ENCODE data around the gene CCDC117.
A peak's percentile ranks its signal among the peaks of the same experiment; 100 is the strongest.
"Not testable (repeated sequence)": the region's sequence is repeated elsewhere in the genome, so short reads cannot be mapped to it uniquely, and the experiment has no call there.

CCDC117 gene

DNA sequence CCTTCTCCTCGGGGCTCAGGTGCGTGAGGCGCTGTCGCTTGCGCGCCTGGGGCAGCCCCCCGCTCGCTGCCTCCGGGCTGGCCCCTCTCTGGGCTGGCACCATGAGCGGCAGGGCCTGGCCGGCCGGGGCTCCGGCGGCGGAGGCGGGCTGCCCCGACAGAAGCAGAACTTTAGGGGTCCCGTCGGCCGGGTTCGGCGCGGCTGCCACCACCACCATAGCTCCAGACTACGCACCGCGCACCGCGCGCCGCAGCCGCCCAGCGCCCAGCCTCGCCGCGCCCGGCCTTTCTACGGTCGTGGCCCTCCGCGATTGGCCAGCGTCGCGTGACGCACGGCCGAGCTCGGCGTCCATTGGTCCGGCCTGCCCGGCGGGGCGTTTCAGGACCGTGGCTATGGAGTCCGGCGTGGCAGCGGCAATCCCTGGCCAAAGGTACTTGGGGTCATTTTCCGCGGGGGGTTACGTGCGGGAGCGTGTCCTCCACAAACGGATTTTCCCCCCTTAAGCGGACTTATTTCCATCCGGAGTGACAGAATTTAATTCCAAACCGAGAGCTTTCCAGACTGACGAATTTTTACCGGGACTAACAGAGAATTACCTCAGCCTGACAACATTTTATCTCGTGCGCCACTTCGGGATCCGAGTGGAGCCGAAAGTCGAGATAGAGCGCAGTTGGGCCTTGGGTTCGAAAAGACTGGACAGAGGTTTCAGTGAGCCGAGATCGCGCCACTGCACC lies 28.0 kb downstream of the CCDC117 start, which contains the start of gene XBP1:
XBP1 (minus strand) TSS at position 262 of the 734 bp plus-strand sequence.
- H2BK120ac ChIP-seq (ENCODE audit: insufficient read depth, low read length, poor library complexity) = peak within 1 kb of the TSS; percentile 98
- H3K27ac ChIP-seq (ENCODE audit: low read depth, low read length) = peak within 1 kb of the TSS; percentile 89
- H3K4me2 ChIP-seq (ENCODE audit: low read length) = peak within 1 kb of the TSS; percentile 87
- peak; percentile 96 to 98 for DNase-seq
- H3K4ac ChIP-seq (ENCODE audit: low read depth, low read length) = peak within 1 kb of the TSS; percentile 98
- H3K4me3 ChIP-seq (ENCODE audit: low read depth, low read length) = peak within 1 kb of the TSS; percentile 88
- peak within 1 kb of the TSS; percentile 94 for H3K9ac ChIP-seq (ENCODE audit: low read length)
- peak within 1 kb of the TSS; percentile 99 for H4K91ac ChIP-seq (ENCODE audit: low read depth, low read length)
- peaks cover 11% of the 10 kb centered on the region for H3K79me2 ChIP-seq (ENCODE audit: control insufficient read depth, insufficient read depth, low read length, poor library complexity)
- H2AFZ ChIP-seq (ENCODE audit: insufficient read depth, low read length, poor library complexity) = peak within 1 kb of the TSS; percentile 63
- H3K79me1 ChIP-seq (ENCODE audit: low read length) = peaks cover 14% of the 10 kb centered on the region
- H2AK5ac ChIP-seq (ENCODE audit: low read length) = peak within 1 kb of the TSS; percentile 95
- H3K18ac ChIP-seq (ENCODE audit: low read length) = peak within 1 kb of the TSS; percentile 99
- H3K14ac ChIP-seq (ENCODE audit: low read length) = peak within 1 kb of the TSS; percentile 99
- H4K8ac ChIP-seq (ENCODE audit: low read depth, low read length) = peak within 1 kb of the TSS; percentile 98
- peak within 1 kb of the TSS; percentile 93 for H4K12ac ChIP-seq (ENCODE audit: low read depth, low read length)
- no peak within 1 kb of the TSS for H3K23ac ChIP-seq (ENCODE audit: low read length)
- no CpG with 5 or more reads among the region's 78 CpGs for WGBS (ENCODE audit: extremely low coverage, insufficient coverage, insufficient read length)
- H3K4me1 ChIP-seq (ENCODE audit: control insufficient read depth in 1 of 2, insufficient read depth in 2 of 2, low read length in 2 of 2) = peaks cover 0 to 2% of the 10 kb centered on the region in 2 experiments
- H3K27me3 ChIP-seq (ENCODE audit: insufficient read depth, low read length) = no peaks in the 10 kb centered on the region
- H3K9me3 ChIP-seq (ENCODE audit: insufficient read depth, low read depth, low read length) = no peaks in the 10 kb centered on the region
- peaks cover 15 to 18% of the 10 kb centered on the region in 2 experiments for H3K36me3 ChIP-seq (ENCODE audit: control insufficient read depth in 1 of 2, insufficient read depth in 2 of 2, low read length in 2 of 2)
- peak within 1 kb of the TSS; percentile 99 for H2BK5ac ChIP-seq (ENCODE audit: low read depth, low read length, poor library complexity)
- no peak within 1 kb of the TSS for H2BK12ac ChIP-seq (ENCODE audit: low read length)

DNA sequence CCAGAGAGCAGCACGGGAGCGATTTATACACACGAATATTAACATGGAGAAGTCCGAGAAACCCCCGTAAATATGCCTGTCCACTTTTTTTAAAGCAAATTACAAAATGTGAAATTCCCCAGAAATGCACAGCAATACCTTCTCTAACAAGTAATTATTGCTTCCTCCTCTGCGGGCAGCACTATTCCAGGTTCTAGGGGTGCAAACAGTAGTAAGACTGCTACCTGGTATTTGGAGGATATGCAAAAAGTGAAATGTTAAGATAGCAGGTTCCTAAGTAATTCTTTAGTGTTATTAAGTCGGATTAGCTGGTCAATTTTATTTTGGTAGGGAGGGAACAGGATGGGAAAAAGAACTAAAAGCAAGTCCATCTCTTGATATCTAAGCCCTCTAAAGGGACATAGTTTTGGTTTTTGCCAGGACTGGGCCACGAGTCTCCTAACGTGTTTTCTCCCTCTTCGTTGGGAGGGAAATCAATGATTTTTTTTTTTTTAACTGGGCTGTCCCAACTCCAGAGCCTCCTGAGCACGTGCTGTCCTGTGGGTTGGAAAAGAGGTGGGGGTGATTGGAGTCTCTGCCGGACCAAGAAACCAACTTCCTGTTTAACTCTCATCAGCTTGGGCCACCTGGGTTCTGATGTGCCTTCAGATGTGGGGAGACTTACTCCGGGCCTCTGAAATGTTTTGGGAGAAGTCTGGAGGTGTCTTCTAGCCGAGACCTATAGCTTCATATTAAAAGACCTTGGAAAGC lies 29.5 kb downstream of the CCDC117 start:
- Histone ChIP-seq H2BK12ac (ENCODE audit: low read length) (no peak overlapping the region), H4K91ac (ENCODE audit: low read depth, low read length) (peak overlapping the region; percentile 8), H3K4me2 (ENCODE audit: low read length) (peak overlapping the region; percentile 1), H3K23ac (ENCODE audit: low read length) (no peak overlapping the region), H3K4ac (ENCODE audit: low read depth, low read length) (no peak overlapping the region), H2BK5ac (ENCODE audit: low read depth, low read length, poor library complexity) (no peak overlapping the region), H2BK120ac (ENCODE audit: insufficient read depth, low read length, poor library complexity) (no peak overlapping the region), H4K12ac (ENCODE audit: low read depth, low read length) (peak overlapping the region; percentile 16), H3K4me1 (ENCODE audit: control insufficient read depth in 1 of 2, insufficient read depth in 2 of 2, low read length in 2 of 2) (peaks cover 2 to 3% of the 10 kb centered on the region in 2 experiments), H3K14ac (ENCODE audit: low read length) (no peak overlapping the region), H3K4me3 (ENCODE audit: low read depth, low read length) (no peak overlapping the region), H2AFZ (ENCODE audit: insufficient read depth, low read length, poor library complexity) (no peak overlapping the region), H3K36me3 (ENCODE audit: control insufficient read depth in 1 of 2, insufficient read depth in 2 of 2, low read length in 2 of 2) (peaks cover 9 to 10% of the 10 kb centered on the region in 2 experiments), H3K79me1 (ENCODE audit: low read length) (peaks cover 14% of the 10 kb centered on the region), H3K18ac (ENCODE audit: low read length) (no peak overlapping the region), H2AK5ac (ENCODE audit: low read length) (no peak overlapping the region), H3K27me3 (ENCODE audit: insufficient read depth, low read length) (no peaks in the 10 kb centered on the region), H3K9me3 (ENCODE audit: insufficient read depth, low read depth, low read length) (no peaks in the 10 kb centered on the region), H3K27ac (ENCODE audit: low read depth, low read length) (no peak overlapping the region), H3K79me2 (ENCODE audit: control insufficient read depth, insufficient read depth, low read length, poor library complexity) (peaks cover 11% of the 10 kb centered on the region), H3K9ac (ENCODE audit: low read length) (no peak overlapping the region), H4K8ac (ENCODE audit: low read depth, low read length) (no peak overlapping the region)
- WGBS (ENCODE audit: extremely low coverage, insufficient coverage, insufficient read length) = no CpG with 5 or more reads among the region's 14 CpGs
- DNase-seq = peak in 1 of 2 donors; percentile 19

DNA sequence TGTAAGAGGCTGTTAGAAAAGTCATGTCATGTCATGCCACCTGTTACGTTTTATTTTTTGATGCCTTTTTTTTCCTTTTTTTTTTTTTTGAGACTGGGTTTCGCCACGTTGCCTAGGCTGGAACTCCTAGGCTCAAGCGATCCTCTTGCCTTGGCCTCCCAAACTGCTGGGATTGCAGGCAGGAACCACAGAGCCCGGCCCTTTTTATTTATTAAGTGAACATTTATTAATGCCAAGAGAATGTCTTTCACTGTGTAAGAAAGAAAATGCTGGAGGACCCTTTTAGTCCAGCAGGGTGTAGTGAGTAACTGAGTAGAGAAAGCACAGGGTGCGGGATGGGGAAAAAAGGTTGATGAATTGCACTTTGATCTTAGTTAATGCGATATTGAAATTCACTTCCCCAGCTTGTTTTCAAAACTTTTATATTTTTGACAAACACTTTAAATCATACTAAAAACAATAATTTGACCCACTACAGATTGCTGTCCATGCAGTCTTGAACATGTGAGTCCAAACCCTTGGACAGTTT lies 30.2 kb downstream of the CCDC117 start:
- Histone ChIP-seq H4K12ac (ENCODE audit: low read depth, low read length) (no peak overlapping the region), H3K23ac (ENCODE audit: low read length) (no peak overlapping the region), H3K14ac (ENCODE audit: low read length) (no peak overlapping the region), H3K9me3 (ENCODE audit: insufficient read depth, low read depth, low read length) (no peaks in the 10 kb centered on the region), H3K4me3 (ENCODE audit: low read depth, low read length) (no peak overlapping the region), H2BK120ac (ENCODE audit: insufficient read depth, low read length, poor library complexity) (no peak overlapping the region), H3K79me2 (ENCODE audit: control insufficient read depth, insufficient read depth, low read length, poor library complexity) (peaks cover 11% of the 10 kb centered on the region), H3K18ac (ENCODE audit: low read length) (no peak overlapping the region), H2BK5ac (ENCODE audit: low read depth, low read length, poor library complexity) (no peak overlapping the region), H3K27ac (ENCODE audit: low read depth, low read length) (no peak overlapping the region), H2BK12ac (ENCODE audit: low read length) (no peak overlapping the region), H3K4me2 (ENCODE audit: low read length) (no peak overlapping the region), H3K9ac (ENCODE audit: low read length) (no peak overlapping the region), H2AK5ac (ENCODE audit: low read length) (no peak overlapping the region), H4K8ac (ENCODE audit: low read depth, low read length) (no peak overlapping the region), H2AFZ (ENCODE audit: insufficient read depth, low read length, poor library complexity) (no peak overlapping the region), H3K27me3 (ENCODE audit: insufficient read depth, low read length) (no peaks in the 10 kb centered on the region), H4K91ac (ENCODE audit: low read depth, low read length) (no peak overlapping the region), H3K79me1 (ENCODE audit: low read length) (peaks cover 14% of the 10 kb centered on the region), H3K4me1 (ENCODE audit: control insufficient read depth in 1 of 2, insufficient read depth in 2 of 2, low read length in 2 of 2) (peaks cover 2 to 8% of the 10 kb centered on the region in 2 experiments), H3K36me3 (ENCODE audit: control insufficient read depth in 1 of 2, insufficient read depth in 2 of 2, low read length in 2 of 2) (peaks cover 6% of the 10 kb centered on the region in 2 experiments), H3K4ac (ENCODE audit: low read depth, low read length) (no peak overlapping the region)
- DNase-seq = peak in 1 of 2 donors; percentile 8
- no CpG with 5 or more reads among the region's 7 CpGs for WGBS (ENCODE audit: extremely low coverage, insufficient coverage, insufficient read length)

DNA sequence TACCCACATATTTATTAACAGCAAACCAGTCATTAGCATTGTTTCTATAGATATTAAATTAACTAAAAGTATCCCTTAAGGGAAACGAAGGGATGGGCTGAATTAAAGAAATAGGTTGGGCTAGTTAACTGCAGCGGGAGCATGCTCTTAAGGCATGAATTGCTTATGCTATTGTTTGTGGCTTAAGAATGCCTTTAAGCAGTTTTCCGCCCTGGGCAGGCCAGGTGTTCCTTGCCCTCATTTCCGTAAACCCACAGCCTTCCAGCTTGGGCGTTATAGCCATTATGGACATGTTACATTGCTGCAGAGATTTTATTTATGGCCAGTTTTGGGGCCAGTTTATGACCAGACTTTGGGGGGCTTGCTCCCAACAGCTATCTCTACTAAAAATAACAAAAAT lies 32.9 kb downstream of the CCDC117 start:
- not testable (repeated sequence) for H3K9me3 ChIP-seq (ENCODE audit: insufficient read depth, low read depth, low read length); H3K36me3 ChIP-seq (ENCODE audit: control insufficient read depth in 1 of 2, insufficient read depth in 2 of 2, low read length in 2 of 2); H2BK120ac ChIP-seq (ENCODE audit: insufficient read depth, low read length, poor library complexity); H4K8ac ChIP-seq (ENCODE audit: low read depth, low read length); H2AFZ ChIP-seq (ENCODE audit: insufficient read depth, low read length, poor library complexity); H3K4me3 ChIP-seq (ENCODE audit: low read depth, low read length); H3K27me3 ChIP-seq (ENCODE audit: insufficient read depth, low read length); H2AK5ac ChIP-seq (ENCODE audit: low read length); H3K4me2 ChIP-seq (ENCODE audit: low read length); H3K4ac ChIP-seq (ENCODE audit: low read depth, low read length); H3K14ac ChIP-seq (ENCODE audit: low read length); H4K91ac ChIP-seq (ENCODE audit: low read depth, low read length); H3K18ac ChIP-seq (ENCODE audit: low read length); H2BK5ac ChIP-seq (ENCODE audit: low read depth, low read length, poor library complexity); H3K27ac ChIP-seq (ENCODE audit: low read depth, low read length); H3K23ac ChIP-seq (ENCODE audit: low read length); H3K9ac ChIP-seq (ENCODE audit: low read length); H3K79me1 ChIP-seq (ENCODE audit: low read length); H4K12ac ChIP-seq (ENCODE audit: low read depth, low read length); H2BK12ac ChIP-seq (ENCODE audit: low read length); H3K79me2 ChIP-seq (ENCODE audit: control insufficient read depth, insufficient read depth, low read length, poor library complexity)
- WGBS (ENCODE audit: extremely low coverage, insufficient coverage, insufficient read length) = no CpG with 5 or more reads among the region's 5 CpGs
- H3K4me1 ChIP-seq (ENCODE audit: control insufficient read depth in 1 of 2, insufficient read depth in 2 of 2, low read length in 2 of 2) = peaks cover 2 to 11% of the 10 kb centered on the region in 2 experiments
- DNase-seq = peak; percentile 34 to 67

Data from trophoblast cell (in vitro differentiated cells and primary cell).